SHP77 (cell line): Measurements from ENCODE around the gene ITM2C.
A peak's percentile ranks its signal among the peaks of the same experiment; 100 is the strongest.

Experiments used
- DNase-seq, 2 experiments: peaks; one replicate each; lab custom pipeline; 2025; lab: John Stamatoyannopoulos, UW

The ITM2C gene

DNA sequence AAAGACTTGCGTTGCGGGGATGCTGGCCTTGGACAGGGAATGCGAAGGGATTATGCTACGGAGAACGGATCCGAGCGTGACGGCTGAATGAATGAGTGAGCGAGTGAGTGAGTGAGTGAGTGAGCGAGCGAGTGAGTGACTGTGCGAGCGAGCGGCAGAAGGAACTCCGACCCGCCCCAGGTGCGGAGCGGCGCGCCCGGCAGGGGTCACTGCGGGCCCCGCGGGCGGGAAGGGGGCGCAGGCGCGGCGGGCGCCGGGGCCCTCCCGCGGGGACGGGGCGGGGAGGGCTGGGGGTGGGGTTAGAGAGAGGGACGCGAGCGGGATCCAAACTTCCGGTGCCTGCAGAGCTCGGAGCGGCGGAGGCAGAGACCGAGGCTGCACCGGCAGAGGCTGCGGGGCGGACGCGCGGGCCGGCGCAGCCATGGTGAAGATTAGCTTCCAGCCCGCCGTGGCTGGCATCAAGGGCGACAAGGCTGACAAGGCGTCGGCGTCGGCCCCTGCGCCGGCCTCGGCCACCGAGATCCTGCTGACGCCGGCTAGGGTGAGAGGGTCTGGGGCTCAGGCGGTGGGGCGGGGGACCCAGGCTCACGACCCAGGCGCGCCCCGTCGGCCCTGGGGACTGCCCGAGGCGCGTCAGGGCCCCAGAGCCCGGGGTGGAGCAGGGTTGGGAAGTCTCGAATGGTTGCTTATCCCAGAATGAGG is at the start of gene ITM2C:
TSS of gene ITM2C (plus strand) at position 338 of the 702 bp plus-strand sequence. CDS start at position 422, 84 bp downstream.
- peak; percentile 55 to 68 for DNase-seq

DNA sequence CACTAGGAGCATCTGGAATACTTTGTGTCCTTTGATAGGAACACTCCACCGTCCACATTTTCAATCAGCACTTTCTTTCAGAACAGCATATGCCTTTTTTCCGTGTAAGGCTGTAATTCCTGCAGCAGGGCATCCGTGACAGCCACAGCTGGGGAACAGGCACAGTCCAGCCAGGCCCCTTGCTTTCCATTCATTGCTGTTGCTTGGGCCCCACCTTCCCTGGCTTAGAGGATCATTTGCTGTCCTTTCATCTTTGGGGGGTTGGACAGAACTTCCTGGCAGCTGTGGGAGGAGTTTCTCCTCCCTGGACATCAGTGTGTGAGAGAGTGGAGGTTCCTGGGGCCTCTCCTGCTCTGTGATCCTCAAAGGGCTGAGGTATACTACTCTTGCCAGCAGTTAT is 49.7 kb upstream of the ITM2C start:
- no peak for DNase-seq

GRCh38 chr2:230816735-230817134 is 48.0 kb upstream of the ITM2C start:
- DNase-seq = no peak

GRCh38 chr2:230819433-230819832 is 45.3 kb upstream of the ITM2C start:
- DNase-seq = no peak

DNA sequence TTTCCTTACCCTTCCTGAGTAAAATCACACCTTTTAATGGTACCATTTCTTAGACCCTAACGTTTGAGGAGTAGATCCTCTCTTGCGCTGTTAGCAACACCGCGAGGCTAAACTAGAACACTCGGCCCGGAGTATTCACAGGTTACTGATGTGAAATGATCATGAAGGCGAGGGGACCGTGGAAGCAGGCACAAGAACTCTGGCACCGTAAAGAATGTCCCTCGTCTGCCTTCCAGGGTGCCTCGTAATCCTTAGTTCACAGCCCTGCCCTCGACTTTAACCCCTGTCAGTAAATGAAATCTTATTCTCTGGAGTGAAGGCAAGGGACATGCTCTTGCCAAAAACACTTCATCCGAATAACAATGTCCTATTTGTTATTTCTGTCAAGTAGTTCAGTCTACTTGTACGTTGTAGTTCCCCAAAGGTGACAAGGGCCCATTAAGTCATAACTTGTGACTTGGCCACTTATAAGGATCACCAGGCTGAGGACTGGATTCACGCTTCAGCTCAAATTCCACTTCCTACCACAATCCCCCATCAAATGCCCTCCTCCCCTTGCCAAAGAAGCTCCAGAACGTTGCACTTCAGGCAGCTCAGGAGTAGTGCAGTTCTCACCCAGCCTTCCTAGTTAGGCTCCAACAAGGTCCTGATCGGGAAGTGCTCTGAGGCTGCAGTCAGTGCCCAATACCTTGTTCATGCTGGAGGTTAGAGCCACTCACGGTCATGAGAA is 43.3 kb upstream of the ITM2C start:
- no peak for DNase-seq

- no peak for DNase-seq
Measured at GRCh38 chr2:230821991-230822520, 42.7 kb upstream of the ITM2C start.

DNA sequence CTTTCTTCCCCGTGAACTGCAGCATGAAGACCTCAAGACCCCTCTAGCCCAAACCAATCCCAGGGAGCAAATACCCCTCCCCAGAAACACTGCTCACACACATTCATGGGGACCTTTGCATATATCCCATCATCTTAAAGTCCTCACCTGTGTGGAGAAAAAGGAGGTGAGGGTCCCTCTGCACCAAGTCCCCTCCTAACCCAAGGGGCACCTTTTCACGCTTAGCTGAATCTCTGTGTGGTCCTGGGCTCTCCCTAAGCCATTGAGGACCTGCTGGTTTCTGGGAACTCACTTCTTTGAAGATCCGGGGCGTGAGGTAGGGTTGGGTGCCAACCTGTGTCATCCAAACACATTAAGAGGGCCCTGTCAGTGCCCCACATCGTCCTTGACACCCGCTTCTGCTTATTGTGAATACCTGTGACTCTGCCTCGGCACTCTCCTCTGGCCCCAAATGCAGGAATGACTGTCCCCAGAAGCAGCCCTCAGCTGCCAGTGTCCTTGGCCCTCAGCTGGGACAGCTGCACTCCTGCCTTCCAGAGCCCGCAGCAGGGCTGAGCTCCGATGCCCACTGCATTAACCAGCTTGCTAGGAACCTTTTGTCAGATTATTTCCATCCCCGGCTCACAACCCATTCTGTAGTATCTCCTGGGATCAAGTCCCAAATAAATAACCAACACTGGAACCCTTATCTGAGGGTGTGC is 41.3 kb upstream of the ITM2C start:
- no peak for DNase-seq

- peak; percentile 77 to 84 for DNase-seq
Measured at GRCh38 chr2:230824406-230824978, 40.2 kb upstream of the ITM2C start.

DNA sequence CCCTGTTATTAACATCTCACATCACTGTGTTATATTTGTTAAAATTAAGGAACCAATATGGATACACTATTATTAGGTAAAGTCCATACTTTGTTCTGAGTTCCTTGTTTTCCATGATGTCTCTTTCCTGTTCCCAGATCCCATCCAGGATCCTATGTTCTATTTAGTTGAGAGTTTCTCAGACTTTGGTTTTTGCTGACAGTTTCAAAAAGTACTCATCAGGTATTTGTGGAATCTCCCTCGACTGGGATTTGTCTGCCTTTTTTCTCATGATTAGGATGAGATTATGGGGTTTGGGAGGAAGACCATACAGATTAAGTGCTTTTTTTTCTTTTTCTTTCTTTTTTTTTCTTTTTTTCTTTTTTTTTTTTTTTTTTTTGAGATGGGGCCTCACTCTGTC is 39.4 kb upstream of the ITM2C start:
- no peak for DNase-seq

- no peak for DNase-seq
Measured at GRCh38 chr2:230827774-230828271, 36.9 kb upstream of the ITM2C start.

- DNase-seq = no peak
Measured at GRCh38 chr2:230828272-230828961, 36.3 kb upstream of the ITM2C start.

- DNase-seq = no peak
Measured at GRCh38 chr2:230829293-230829692, 35.4 kb upstream of the ITM2C start.

DNA sequence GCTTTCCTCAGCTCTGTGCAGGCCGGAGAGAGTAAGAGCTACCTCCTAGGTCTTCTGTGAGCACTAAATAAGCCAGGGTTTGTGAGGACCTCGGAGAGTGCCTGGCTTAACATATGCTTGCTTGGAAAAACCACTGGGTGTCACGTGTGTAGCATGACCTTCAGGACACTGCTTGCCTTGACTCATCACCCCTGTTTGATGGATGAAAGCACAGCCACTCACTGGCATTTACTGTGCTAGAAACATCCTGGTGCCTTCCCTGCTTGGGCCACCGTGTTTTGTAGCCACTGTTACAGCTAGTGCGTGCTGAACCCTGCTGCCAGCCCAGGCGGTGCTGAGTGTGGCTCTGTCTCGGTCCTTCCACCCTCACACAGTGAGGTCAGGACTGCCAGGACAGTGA is 34.8 kb upstream of the ITM2C start:
- no peak for DNase-seq

GRCh38 chr2:230830428-230830827 is 34.3 kb upstream of the ITM2C start:
- DNase-seq = no peak

DNA sequence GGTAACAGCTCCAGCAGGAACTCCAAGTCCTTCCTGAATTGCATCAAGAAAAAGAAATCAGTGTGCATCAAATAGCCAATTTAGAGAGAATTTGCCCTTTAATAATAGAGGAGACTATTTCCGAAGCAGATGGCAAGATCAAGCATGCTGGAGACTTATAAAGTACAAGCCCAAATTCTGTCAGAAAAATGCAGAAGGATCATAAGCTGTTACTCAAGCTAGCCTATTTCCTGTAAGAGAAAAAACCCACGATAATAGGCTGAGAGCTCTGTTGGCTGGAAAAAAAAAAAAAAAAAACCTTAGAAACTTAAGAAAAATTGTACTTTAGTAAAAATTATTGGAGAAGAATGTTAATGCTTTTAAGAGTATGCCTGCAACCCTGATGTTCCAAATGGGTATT is 24.4 kb upstream of the ITM2C start:
- DNase-seq = no peak

DNA sequence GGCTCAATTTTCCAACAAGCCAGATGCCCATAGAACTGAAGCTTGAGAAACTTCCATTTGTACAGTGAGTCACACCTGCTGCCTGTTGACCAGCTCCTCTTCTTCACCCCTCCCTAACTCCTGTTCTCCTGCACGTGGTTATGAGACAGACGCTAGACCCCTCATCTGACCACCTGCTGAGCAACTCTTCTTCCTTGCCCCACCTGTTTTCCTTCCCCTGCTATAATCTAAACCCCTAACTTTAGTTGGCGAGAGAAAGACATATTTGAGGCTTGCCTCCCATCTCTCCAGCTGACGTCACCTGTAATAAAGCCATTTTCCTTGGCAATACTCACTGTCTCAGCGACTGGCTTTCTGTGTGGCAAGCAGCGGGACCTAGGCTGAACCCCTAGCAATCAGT is 22.3 kb upstream of the ITM2C start:
- no peak for DNase-seq

DNA sequence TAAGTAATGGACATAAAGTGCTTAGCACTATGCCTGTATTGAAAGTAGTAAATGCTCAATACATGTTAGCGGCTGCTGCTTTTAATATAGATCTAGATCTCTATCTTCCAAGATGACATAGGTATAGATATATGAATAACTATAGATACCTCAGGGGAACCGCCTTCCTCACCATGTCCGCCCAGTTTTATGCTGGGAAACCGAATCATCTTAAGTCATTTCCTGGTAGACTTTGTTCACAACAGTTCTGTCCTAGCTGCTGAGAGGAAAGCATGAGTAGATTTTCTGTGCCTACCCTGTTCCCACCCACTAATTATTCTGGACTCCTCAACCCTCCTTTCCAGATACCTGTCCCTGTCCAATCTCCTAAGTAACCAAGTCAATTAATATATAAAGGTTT is 21.6 kb upstream of the ITM2C start:
- DNase-seq = no peak

DNA sequence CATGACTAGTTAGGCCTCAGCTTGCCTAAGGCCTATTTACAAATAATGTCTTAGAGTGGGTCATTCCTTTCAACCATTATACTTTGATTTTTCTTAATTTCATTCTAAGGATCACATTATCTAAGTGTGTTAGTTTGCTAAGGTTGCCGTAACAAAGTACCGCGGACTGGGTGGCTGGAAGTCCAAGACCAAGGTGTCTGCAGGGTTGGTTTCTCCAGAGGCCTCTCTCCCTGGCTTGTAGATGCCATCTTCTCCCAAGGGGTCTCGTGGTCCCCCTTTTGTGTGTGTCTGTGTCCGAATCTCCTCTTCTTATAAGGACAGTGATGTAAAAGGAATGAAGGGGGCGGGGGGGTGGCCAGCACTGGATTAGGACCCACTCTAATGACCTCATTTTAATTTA is 18.4 kb upstream of the ITM2C start:
- DNase-seq = no peak

GRCh38 chr2:230847883-230848388 is 16.8 kb upstream of the ITM2C start:
- peak; percentile 87 to 90 for DNase-seq

DNA sequence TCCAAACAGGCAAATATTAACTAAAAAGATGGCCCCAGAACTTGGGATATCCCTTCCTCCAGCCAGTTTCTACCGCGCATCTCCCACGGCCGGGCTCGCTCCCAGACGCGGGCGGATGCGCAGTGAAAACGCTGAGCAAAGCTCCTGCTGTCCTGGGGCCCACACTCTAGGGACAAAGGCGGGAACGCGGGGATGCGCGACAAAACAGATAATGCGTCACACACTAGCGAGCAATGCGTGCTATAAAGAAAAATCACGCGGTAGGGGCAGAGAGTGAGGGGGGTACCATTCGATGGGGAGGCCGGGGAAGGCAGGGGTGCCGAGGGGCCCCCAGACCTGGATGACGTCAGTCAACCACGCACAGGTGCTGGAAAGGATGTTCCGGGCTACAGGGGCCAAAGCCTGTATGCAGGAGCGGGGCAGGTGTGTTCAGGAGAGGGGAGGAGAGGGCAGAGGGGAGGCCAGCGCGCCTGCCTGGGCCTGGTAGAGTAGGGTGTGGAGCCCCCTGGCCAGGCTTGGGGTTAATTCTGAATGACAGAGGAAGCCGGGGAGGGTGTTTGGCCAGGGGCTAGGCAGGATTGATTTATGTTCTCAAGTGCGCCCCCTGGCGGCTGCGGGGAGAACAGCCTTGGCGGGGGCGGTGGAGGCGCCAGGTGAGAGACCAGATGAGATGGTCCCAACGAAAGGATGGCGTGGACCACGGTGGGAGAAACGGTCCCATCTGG is 14.9 kb upstream of the ITM2C start:
- peak in 1 of 2 experiments; percentile 35 for DNase-seq

DNA sequence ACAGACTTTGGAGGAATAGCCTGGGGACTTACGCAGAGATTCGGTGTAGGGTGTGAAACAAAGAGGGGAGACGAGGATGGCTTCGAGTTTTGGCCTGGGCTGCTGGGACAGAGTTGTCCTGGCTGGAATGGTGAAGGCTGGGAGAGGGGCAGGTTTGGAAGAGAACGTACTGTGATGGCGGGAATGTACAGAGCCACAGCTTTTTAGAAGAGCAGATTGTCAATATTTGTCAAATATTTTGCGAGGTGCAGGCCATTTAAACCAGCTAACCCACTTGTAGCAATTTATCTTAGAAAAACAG is 14.4 kb upstream of the ITM2C start:
- no peak for DNase-seq
